Measurements from ENCODE around the gene C5orf22.
"Not testable (repeated sequence)": the region's sequence is repeated elsewhere in the genome, so short reads cannot be mapped to it uniquely, and the experiment has no call there.

Gene C5orf22

GRCh38 chr5:31531888-31532547 lies at the start of gene C5orf22, which contains the start of gene DROSHA:
TSS of gene C5orf22 (plus strand) at chr5:31532301. CDS start at chr5:31532393, 92 bp downstream.
TSS of gene DROSHA (minus strand) at chr5:31532093. CDS start at chr5:31529059, 3,034 bp downstream.
- DNase-seq (ENCODE audit: low read depth): peak; percentile 90

- DNase-seq (ENCODE audit: low read depth): no peak
These were observed 46.5 kb upstream of the C5orf22 start for GRCh38 chr5:31485376-31486207.

DNA sequence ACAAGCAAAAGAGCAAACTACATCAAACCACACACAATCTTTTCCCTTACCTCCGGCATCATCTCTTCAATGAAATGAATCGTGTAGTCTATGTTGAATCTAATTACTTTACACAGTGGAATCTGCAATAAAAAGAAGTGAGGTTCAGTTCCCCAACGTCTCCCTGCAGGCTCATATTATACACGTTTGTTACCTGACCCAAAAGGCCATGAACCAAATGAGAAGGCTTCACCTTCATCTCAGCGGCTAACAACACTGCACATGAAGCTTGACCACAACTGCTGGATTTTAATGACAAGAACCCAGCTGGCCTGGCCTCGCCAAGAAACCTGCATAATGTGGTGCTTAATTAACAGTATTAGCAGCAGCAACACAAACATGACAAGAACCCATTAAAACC lies 45.7 kb upstream of the C5orf22 start:
- DNase-seq (ENCODE audit: low read depth): no peak

DNA sequence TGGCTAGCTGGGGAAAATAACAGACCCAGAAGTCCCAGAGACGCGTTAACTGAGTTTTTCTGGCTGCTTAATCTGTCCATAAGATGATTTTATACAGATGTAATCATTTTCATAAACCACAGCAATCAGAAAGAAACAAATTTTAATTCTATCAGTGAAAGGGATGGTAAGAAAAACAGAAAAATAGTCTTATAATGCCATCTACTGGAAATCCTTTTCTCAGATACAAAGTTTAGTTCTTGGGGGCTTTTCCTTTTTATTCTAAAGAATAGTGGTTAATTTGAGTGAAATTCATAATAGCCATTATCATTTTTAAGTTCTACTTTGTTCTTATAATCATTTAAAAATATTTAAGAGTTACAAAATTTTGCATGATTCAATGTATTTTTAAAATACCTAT lies 44.6 kb upstream of the C5orf22 start:
- no peak for DNase-seq (ENCODE audit: low read depth)

- DNase-seq (ENCODE audit: low read depth): no peak
These were observed 39.2 kb upstream of the C5orf22 start for GRCh38 chr5:31492869-31493268.

- no peak for DNase-seq (ENCODE audit: low read depth)
These were observed 36.8 kb upstream of the C5orf22 start for GRCh38 chr5:31495336-31495735.

- DNase-seq (ENCODE audit: low read depth): no peak
These were observed 35.8 kb upstream of the C5orf22 start for GRCh38 chr5:31496301-31496700.

GRCh38 chr5:31496891-31497290 lies 35.2 kb upstream of the C5orf22 start:
- no peak for DNase-seq (ENCODE audit: low read depth)

DNA sequence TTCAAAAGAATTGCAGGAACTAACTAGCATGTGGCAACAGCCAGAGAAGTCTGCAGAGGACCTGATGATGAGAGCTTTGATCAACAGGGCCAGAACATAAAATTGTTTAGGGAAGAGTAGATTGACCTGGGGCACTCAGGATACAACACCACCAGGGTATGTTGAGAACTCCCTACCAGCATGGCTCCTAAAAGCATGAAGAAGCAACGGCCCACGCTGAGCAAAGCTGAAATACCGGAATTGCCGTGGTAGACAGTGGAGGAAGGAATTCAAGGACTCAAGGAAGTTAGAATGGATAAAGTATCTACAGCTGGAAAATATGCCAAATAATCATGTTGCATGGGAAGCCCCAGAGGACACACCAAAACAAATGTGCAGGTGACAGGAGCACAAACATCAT lies 31.8 kb upstream of the C5orf22 start:
- no peak for DNase-seq (ENCODE audit: low read depth)

GRCh38 chr5:31502506-31502905 lies 29.6 kb upstream of the C5orf22 start:
- no peak for DNase-seq (ENCODE audit: low read depth)

DNA sequence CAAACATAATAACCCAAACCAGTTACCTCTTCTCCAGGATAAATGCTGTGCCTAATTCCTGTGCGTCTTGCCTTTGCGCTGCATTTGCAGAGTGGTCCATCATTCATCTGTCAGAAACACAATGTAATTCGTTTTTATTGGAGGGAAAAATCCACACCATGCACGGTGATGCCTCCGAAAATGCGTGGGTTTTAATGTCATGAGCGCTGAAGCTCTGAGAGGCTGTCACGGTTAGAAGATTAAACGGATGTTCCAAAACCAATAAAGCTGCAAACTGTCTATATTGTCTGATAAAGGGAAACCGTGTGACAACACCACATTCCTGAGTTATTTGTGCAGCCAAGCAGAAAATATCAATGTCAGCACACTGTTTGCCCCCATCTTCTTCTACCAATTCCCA lies 27.6 kb upstream of the C5orf22 start:
- DNase-seq (ENCODE audit: low read depth): no peak

GRCh38 chr5:31511305-31511704 lies 20.8 kb upstream of the C5orf22 start:
- DNase-seq (ENCODE audit: low read depth): no peak

- DNase-seq (ENCODE audit: low read depth): no peak
These were observed 15.3 kb upstream of the C5orf22 start for GRCh38 chr5:31516802-31517201.

DNA sequence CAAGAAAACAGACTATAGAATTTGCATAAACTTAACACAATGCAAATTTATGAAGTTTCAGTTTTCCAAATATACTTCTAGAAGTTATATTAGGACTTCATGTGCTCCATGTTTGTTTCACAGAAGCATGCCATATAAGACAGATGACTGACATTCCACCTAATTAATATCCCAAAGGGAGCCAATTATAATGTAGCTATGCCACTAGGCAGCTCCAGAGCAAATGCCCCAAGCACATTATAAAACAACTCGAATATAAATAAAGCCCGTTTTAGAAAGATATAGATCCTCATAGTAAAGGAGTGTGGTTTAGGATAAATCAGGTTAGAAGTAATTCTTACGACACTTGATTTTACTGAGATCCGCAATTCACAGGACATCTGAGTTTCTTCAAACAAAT lies 9.1 kb upstream of the C5orf22 start:
- no peak for DNase-seq (ENCODE audit: low read depth)

GRCh38 chr5:31530541-31531265 lies 1.4 kb upstream of the C5orf22 start:
- DNase-seq (ENCODE audit: low read depth): no peak

DNA sequence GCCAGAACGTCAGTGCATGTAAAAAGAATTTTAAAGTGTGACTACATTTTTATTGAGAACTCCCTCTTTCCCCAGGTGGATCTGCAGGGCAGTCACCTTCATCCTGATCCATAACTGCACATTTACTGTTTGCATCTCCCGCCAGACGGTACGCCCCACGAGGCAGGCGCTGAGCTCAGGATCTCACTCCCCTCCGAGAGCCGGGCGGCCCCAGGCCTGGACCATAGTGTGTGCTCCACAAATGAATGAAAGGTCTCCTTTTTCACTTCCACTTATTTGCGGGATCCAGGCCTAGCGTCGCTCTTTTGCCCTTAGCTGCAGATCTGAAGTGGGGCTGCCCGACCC lies 586 bp upstream of the C5orf22 start:
- no peak for DNase-seq (ENCODE audit: low read depth)

DNA sequence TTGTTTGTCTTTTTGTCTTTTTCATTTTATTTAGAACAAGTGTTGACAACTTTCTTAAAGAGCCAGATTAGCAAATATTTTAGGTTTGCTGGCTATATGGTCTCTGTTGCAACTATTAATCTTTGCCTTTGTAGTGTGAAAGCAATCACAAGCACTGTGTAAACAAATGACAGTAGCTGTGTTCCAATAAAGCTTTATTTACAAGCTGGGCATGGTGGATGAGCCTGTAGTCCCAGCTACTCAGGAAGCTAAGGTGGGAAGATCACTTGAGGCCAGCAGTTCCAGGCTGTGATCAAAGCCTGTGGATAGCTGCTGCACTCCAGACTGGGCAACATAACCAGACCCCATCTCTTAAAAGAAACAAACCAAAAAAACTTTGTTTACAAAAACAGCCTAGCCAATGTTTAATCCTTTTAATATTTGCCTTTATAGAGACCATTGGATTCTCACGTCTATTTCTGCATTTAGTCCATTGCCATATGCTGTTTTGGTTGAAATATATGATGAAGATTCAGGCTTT lies 2.5 kb downstream of the C5orf22 start:
- no peak for DNase-seq (ENCODE audit: low read depth)

GRCh38 chr5:31536873-31537272 lies 4.8 kb downstream of the C5orf22 start:
- no peak for DNase-seq (ENCODE audit: low read depth)

GRCh38 chr5:31537349-31537748 lies 5.2 kb downstream of the C5orf22 start:
- DNase-seq (ENCODE audit: low read depth): no peak

DNA sequence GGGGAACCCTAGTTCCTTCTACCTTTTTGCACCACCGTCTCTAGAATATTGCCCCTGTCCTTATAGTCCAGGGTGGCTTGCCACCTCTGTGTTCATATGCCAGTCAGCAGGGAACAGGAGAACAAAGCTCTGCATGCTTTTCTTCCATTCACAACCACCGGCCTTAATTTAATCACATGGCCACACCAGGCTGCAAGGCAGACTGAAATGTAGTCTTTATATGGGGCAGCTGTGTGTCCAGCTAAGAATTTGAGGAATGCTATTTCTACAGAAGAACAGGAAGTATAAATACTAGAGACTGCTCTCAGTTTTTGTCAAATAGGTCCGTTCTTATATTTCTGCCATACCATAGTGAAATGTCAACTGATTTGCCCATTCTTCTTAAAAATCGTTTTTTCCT lies 5.8 kb downstream of the C5orf22 start:
- no peak for DNase-seq (ENCODE audit: low read depth)

- DNase-seq (ENCODE audit: low read depth): not testable (repeated sequence)
These were observed 17.0 kb downstream of the C5orf22 start for GRCh38 chr5:31549114-31549513.

GRCh38 chr5:31551878-31552277 lies 19.8 kb downstream of the C5orf22 start:
- no peak for DNase-seq (ENCODE audit: low read depth)

DNA sequence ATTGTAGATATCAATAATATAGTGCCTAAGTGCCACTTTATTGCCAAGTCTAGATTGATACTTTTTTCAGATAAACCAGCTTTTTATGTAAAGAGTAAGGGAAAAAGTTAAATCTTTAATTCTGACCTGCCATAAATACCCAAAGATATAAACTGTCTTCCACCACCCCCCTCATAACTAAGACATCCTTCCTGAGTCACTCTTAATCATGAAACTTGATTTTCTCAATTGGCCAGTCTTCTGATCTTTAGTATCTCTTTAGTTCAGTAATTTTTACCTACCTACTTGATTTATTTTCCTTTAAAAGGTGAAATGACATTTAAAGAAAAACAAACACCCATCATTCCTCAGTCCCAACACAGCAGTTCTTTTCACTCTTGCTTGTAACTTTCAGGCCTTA lies 21.8 kb downstream of the C5orf22 start:
- DNase-seq (ENCODE audit: low read depth): no peak

Data from stimulated activated CD8-positive, alpha-beta memory T cell treated with anti-CD3 and anti-CD28 coated beads, Interleukin-4, amount 100 ng/mL, for 24 hours (primary cell).